HL-60 (cell line): Measurements from ENCODE around the gene ZYG11B.
"Not testable (repeated sequence)": the region's sequence is repeated elsewhere in the genome, so short reads cannot be mapped to it uniquely, and the experiment has no call there.

Experiments
- DNase-seq, 2 experiments: peaks; one replicate each; pipeline ENCODE4 v3.0.0-alpha.2; 2010 to 2020; ENCODE audit warnings: low read depth in 1 of 2, low spot score in 1 of 2
- H3K27ac ChIP-seq: fragments of 250-450 bp; sonication (Bioruptor Pico); replicated peaks from 2 replicates; pipeline ENCODE4 v1.5.1; 2020; ENCODE audit warnings: mild to moderate bottlenecking, moderate library complexity
- H3K27me3 ChIP-seq: fragments of 250-450 bp; sonication (Bioruptor Pico); 2 replicates; pipeline ENCODE4 v1.5.1; 2021; ENCODE audit warnings: mild to moderate bottlenecking, moderate library complexity; ENCODE audit not compliant: insufficient read depth, poor library complexity, severe bottlenecking
- H3K4me3 ChIP-seq: replicated peaks from 2 replicates; pipeline ENCODE4 v1.5.1; 2011; ENCODE audit warnings: mild to moderate bottlenecking, control low read depth, low read length; ENCODE audit not compliant: insufficient read depth
- GABPA ChIP-seq: IDR thresholded peaks from 2 replicates; pipeline ENCODE4 v1.6.1; 2012; ENCODE audit warnings: low read depth
- POLR2AphosphoS5 ChIP-seq: IDR thresholded peaks from 2 replicates; pipeline ENCODE4 v1.6.1; 2012; ENCODE audit warnings: low read depth
- SPI1 ChIP-seq: IDR thresholded peaks from 2 replicates; pipeline ENCODE4 v1.6.1; 2012; ENCODE audit warnings: low read depth, mild to moderate bottlenecking, borderline replicate concordance
- TF ChIP-seq, protein P1 (sequence below): IDR thresholded peaks from one replicate; pipeline ENCODE4 v1.5.1; 2011; ENCODE audit warnings: low read length, control low read depth, inconsistent platforms; ENCODE audit not compliant: insufficient read depth
- TF ChIP-seq, protein P2 (sequence below): IDR thresholded peaks from 2 replicates; pipeline ENCODE4 v1.6.1; 2012; ENCODE audit warnings: low read depth; ENCODE audit not compliant: insufficient replicate concordance

ZYG11B gene

DNA sequence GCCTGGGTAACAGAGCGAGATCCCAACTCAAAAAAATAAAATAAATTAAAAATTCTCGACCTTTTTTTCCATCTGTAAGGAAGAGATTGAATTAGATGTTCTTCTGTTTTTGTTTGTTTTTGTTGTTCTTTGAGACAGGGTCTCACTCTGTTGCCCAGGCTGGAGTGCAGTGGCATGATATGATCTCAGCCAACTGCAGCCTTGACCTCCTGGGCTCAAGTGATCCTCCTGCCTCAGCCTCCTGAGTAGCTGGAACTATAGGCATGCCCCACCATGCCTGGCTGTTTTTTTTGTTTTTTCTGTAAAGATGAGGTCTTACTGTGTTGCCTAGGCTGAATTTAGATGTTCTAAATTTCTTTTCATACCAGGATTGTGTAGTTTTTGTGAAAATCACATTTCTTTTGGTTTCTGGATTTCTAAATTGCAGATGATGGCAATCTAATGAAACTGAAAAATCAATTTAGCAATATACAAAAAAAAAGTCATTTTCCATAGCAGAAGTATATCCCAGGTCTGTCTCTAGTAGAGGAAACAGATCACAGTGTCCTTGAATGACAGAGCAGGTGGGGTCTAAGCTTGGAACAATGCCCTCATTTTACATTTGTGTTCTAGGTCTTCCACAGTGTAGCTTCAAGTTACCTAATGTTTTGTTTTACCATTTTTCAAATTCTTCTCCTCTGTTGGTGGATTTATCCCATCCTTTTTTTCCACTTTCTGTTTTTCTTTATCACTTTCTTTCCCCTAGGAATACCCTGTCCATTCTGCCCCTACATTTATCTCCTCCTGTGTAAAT is 136.6 kb downstream of the ZYG11B start:
- no peak for DNase-seq
- Histone ChIP-seq H3K27ac (no peak overlapping the region), H3K4me3 (no peak overlapping the region), H3K27me3 (no peaks in the 10 kb centered on the region)
- TF ChIP-seq SPI1, result no peak
- TF ChIP-seq, protein P1, sequence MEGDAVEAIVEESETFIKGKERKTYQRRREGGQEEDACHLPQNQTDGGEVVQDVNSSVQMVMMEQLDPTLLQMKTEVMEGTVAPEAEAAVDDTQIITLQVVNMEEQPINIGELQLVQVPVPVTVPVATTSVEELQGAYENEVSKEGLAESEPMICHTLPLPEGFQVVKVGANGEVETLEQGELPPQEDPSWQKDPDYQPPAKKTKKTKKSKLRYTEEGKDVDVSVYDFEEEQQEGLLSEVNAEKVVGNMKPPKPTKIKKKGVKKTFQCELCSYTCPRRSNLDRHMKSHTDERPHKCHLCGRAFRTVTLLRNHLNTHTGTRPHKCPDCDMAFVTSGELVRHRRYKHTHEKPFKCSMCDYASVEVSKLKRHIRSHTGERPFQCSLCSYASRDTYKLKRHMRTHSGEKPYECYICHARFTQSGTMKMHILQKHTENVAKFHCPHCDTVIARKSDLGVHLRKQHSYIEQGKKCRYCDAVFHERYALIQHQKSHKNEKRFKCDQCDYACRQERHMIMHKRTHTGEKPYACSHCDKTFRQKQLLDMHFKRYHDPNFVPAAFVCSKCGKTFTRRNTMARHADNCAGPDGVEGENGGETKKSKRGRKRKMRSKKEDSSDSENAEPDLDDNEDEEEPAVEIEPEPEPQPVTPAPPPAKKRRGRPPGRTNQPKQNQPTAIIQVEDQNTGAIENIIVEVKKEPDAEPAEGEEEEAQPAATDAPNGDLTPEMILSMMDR, result no peak
- no peak for TF ChIP-seq POLR2AphosphoS5
- TF ChIP-seq, protein P2, sequence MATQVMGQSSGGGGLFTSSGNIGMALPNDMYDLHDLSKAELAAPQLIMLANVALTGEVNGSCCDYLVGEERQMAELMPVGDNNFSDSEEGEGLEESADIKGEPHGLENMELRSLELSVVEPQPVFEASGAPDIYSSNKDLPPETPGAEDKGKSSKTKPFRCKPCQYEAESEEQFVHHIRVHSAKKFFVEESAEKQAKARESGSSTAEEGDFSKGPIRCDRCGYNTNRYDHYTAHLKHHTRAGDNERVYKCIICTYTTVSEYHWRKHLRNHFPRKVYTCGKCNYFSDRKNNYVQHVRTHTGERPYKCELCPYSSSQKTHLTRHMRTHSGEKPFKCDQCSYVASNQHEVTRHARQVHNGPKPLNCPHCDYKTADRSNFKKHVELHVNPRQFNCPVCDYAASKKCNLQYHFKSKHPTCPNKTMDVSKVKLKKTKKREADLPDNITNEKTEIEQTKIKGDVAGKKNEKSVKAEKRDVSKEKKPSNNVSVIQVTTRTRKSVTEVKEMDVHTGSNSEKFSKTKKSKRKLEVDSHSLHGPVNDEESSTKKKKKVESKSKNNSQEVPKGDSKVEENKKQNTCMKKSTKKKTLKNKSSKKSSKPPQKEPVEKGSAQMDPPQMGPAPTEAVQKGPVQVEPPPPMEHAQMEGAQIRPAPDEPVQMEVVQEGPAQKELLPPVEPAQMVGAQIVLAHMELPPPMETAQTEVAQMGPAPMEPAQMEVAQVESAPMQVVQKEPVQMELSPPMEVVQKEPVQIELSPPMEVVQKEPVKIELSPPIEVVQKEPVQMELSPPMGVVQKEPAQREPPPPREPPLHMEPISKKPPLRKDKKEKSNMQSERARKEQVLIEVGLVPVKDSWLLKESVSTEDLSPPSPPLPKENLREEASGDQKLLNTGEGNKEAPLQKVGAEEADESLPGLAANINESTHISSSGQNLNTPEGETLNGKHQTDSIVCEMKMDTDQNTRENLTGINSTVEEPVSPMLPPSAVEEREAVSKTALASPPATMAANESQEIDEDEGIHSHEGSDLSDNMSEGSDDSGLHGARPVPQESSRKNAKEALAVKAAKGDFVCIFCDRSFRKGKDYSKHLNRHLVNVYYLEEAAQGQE, result no peak
- TF ChIP-seq GABPA, result no peak

DNA sequence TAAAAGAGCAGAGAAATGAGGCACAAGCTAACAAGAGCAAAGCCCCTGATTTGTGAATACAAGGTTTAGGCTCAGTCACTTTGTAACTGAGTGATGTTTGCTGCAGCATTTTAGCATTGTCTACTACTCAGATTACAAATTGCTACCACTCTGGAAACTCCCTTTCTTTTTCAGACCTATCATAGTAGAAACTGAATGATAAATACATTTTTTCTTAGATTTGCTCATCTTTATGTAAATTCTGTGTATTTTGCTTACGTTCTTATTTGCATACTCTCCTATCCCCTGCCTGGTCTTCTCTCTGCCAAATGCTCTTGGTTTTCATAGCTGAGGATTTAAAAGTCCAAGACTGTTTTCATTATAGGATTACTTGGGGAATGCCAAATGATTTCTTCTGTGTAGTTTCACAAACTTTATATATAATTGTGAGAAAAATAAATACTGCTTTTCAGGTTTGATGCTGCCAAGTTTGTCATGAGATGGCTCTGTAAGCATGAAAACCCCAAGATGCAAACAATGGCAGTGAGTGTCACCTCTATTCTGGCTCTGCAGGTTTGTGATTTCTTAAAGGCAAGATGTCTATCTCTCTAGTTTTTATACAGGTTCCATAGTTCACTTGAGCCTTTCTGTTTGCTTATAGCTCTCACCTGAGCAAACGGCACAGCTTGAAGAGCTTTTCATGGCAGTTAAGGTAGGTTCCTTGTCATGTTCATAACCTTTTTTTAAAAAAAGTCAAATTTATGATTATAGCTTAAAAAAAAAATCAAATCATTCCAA is 141.0 kb downstream of the ZYG11B start:
- Histone ChIP-seq H3K27me3 (no peaks in the 10 kb centered on the region), H3K4me3 (no peak overlapping the region), H3K27ac (no peak overlapping the region)
- DNase-seq, result no peak
- TF ChIP-seq, protein P1, result no peak
- TF ChIP-seq GABPA (no peak), SPI1 (no peak), POLR2AphosphoS5 (no peak)

DNA sequence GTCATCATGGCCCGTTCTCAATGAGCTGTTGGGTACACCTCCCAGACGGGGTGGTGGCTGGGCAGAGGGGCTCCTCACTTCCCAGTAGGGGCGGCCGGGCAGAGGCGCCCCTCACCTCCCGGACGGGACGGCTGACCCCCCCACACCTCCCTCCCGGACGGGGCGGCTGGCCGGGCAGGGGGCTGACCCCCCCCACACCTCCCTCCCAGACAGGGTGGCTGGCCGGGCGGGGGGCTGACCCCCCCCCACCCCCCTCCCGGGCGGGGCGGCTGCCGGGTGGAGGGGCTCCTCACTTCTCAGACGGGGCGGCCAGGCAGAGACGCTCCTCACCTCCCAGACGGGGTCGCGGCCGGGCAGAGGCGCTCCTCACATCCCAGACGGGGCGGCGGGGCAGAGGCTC is 143.5 kb downstream of the ZYG11B start:
- H3K27ac ChIP-seq, H3K27me3 ChIP-seq, H3K4me3 ChIP-seq, DNase-seq: not testable (repeated sequence)

DNA sequence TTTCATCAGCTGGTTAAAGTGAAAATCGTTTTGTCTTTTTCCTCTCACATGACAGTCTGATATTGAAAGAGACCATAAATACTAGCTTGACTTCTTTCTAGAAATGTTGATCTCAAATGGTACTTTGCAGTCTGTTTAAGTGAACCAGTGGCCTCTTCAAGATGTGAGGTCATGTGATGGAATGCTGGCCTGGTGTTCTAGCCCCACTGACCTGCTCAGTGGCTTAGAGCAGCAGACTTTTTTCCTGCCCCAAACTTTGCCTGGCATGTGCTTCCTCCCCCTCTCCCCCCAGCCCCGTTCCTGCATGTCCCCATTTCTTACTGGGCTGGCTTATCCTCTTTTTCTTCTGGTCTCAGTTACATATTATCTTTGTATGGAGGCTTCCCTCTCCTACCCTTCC is 150.6 kb downstream of the ZYG11B start:
- TF ChIP-seq POLR2AphosphoS5, result no peak
- TF ChIP-seq, protein P2, result no peak
- TF ChIP-seq SPI1, result no peak
- Histone ChIP-seq H3K4me3 (no peak overlapping the region), H3K27me3 (no peaks in the 10 kb centered on the region), H3K27ac (no peak overlapping the region)
- no peak for DNase-seq
